Fibroblast of peridontal ligament (primary cell): ENCODE measurements around the gene WNT2.

Experiments
- DNase-seq: peaks from one replicate; pipeline ENCODE4 v3.0.0-alpha.2; 2010; ENCODE audit errors: extremely low read depth

Gene WNT2

GRCh38 chr7:117322741-117323304, at the start of gene WNT2:
WNT2 (minus strand) TSS chr7:117323058; CDS start chr7:117322989, 69 bp downstream.
- no peak for DNase-seq

- DNase-seq, result no peak
Observed at GRCh38 chr7:117372073-117372472, 49.2 kb upstream of the WNT2 start.

GRCh38 chr7:117364339-117365080, 41.7 kb upstream of the WNT2 start:
- DNase-seq, result no peak

- DNase-seq, result no peak
Observed at GRCh38 chr7:117362294-117362888, 39.5 kb upstream of the WNT2 start.

- no peak for DNase-seq
Observed at GRCh38 chr7:117350027-117350426, 27.2 kb upstream of the WNT2 start.

GRCh38 chr7:117349570-117349969, 26.7 kb upstream of the WNT2 start:
- no peak for DNase-seq

GRCh38 chr7:117347962-117348672, 25.3 kb upstream of the WNT2 start:
- no peak for DNase-seq

- DNase-seq, result no peak
Observed at GRCh38 chr7:117347480-117347879, 24.6 kb upstream of the WNT2 start.

- no peak for DNase-seq
Observed at GRCh38 chr7:117346161-117346560, 23.3 kb upstream of the WNT2 start.

GRCh38 chr7:117338020-117338419, 15.2 kb upstream of the WNT2 start:
- DNase-seq, result peak; percentile 56

- no peak for DNase-seq
Observed at GRCh38 chr7:117333168-117333567, 10.3 kb upstream of the WNT2 start.

- DNase-seq, result no peak
Observed at GRCh38 chr7:117332031-117332430, 9.2 kb upstream of the WNT2 start.

GRCh38 chr7:117325836-117326235, 3.0 kb upstream of the WNT2 start:
- DNase-seq, result no peak

- no peak for DNase-seq
Observed at GRCh38 chr7:117324960-117325359, 2.1 kb upstream of the WNT2 start.

- DNase-seq, result peak; percentile 29
Observed at GRCh38 chr7:117323851-117324711, 1.2 kb upstream of the WNT2 start.

GRCh38 chr7:117323305-117323850, 520 bp upstream of the WNT2 start:
- DNase-seq, result peak; percentile 53

GRCh38 chr7:117320523-117320922, 2.3 kb downstream of the WNT2 start:
- DNase-seq, result no peak

GRCh38 chr7:117319181-117319580, 3.7 kb downstream of the WNT2 start:
- DNase-seq, result no peak

- DNase-seq, result no peak
Observed at GRCh38 chr7:117313582-117313981, 9.3 kb downstream of the WNT2 start.

GRCh38 chr7:117312593-117313580, 10.0 kb downstream of the WNT2 start:
- no peak for DNase-seq
